Stimulated activated CD4-positive, alpha-beta T cell treated with anti-CD3 and anti-CD28 coated beads, Interleukin-12 subunit alpha, Interleukin-12 subunit beta, amount 100 ng/mL, for 48 hours (primary cell): ENCODE measurements around the gene AGPAT2.

Experiments
- DNase-seq, 3 donors: peaks; one replicate each; pipeline ENCODE4 v3.0.0-alpha.2; 2020; ENCODE audit warnings: low read depth in 2 of 3, low spot score in 1 of 3

AGPAT2 gene

DNA sequence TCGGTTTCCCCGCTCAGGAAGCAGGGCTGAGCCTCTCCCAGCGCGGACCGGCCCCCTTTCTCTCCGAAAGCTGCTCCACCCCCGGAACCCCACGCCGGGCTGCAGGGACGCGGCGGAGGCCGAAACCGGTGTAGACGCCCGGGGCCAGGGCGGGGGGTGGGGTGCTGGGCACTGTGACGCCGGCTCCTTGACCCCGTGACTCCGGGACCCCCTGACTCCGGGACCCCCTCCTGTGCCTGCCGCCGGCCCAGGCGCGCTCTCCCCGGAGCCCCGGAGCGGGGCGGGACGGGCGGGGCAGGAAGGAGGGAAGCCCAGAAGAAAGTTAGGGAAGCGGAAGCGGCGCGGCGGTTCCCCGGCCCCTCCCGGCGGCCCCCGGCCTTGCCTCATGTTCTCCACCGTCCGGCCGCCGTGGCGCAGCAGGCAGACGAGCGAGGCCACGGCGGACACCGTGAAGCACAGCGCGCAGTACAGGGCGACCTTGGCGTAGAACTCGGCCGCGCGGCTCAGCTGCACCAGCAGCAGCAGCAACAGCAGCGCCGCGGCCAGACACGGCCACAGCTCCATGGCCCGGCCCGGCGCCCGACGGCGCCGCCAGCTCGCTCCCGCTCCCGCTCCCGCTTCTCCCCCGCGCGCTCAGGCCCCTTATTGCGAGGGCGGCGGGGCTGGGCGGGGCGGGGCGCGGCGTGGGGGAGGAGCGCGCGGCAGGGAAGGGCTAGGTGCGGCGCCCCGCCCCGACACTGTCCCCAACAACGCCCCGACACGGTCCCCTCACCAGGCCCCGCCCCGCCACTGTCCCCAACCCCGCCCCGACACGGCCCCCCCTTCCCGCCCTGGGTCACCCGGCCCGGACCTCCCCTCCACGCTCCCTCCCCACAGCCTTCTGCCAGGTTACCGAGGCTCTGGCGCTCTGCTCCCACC, at the start of gene AGPAT2:
Gene AGPAT2, minus strand, starts transcription at position 664 of the 918 bp plus-strand sequence. Its CDS starts 100 bp downstream, at position 564.
- DNase-seq: peak; percentile 25 to 68 (median 63)

DNA sequence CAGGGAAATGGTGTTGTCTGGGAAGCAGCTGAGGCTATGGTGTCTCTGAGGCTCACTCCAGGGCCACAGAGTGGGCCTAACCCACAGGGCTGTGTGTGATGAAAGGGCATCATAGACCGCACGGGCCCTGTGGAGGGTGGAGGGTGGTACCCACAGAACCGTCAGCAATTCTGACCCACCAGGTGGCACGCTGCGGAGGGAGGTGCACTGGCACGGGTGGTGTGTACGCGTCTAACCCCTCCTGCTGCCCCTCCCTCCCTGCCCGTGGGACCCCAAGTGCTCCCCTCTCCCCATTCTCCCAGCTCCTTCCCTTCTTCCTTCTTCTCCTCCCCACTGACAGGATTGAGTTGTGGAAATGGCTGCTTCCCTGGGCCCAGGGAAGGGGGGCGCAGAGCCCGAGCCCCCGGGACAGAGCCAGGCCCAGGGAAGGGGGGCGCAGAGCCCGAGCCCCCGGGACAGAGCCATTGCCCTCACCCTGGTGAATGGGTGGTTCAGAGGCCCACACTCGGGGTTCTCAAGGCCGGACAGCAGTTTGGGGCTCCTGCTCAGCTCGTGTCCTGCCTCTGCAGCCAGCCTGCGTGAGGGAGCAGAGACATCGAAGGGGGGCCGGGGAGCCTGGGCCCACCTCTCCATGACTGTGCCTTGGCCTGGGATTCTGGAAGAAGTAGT, 48.7 kb upstream of the AGPAT2 start:
- DNase-seq: no peak

DNA sequence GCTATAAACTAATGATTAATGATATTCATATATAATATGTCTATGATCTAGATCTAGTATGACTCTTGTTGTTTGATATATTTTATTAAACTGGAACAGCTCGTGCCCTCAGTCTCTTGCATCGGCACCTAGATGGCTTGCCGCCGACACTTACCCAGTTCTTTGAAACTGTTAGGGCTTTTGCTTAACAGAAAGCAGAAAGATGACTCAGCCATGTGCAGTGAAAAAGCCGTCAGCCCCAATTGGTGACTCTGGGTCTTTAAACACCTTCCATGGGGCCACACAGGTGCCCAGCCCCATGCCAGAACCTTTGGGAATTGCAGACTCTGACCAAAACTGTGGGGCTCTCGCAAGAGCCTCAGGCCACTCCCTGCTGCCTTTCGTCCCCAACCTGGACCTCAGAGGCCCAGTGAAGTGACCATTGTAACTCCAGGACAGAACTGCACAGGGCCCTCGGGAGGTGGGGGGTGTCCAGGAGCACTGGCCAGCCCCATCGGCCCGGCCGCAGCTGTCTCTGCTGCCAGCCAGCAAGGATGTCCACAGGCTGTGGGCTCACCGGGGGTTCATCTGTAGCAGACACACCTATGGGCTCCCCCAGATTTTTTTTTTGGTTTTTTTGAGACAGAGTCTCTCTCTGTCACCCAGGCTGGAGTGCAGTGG, 47.7 kb upstream of the AGPAT2 start:
- peak in 1 of 3 donors; percentile 32 for DNase-seq

DNA sequence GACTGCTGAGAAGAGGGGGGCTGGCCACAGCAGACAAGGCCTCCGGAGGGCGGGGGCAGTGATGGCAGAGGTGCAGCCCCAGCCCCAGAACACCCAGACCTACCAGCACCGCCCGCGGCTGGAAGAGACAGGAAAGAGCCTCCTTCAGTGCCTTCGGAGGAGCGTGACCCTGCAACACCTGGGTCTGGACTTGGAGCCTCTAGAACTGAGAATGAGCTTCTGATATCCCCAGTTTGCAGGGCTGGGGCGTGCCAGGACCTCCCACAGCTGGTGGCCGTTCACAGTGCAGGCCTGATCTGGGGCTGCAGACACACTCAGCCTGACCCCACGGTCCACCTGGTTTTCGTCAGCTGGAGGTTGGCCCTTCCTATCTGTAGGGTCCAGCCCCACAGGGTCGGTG, 46.4 kb upstream of the AGPAT2 start:
- no peak for DNase-seq

DNA sequence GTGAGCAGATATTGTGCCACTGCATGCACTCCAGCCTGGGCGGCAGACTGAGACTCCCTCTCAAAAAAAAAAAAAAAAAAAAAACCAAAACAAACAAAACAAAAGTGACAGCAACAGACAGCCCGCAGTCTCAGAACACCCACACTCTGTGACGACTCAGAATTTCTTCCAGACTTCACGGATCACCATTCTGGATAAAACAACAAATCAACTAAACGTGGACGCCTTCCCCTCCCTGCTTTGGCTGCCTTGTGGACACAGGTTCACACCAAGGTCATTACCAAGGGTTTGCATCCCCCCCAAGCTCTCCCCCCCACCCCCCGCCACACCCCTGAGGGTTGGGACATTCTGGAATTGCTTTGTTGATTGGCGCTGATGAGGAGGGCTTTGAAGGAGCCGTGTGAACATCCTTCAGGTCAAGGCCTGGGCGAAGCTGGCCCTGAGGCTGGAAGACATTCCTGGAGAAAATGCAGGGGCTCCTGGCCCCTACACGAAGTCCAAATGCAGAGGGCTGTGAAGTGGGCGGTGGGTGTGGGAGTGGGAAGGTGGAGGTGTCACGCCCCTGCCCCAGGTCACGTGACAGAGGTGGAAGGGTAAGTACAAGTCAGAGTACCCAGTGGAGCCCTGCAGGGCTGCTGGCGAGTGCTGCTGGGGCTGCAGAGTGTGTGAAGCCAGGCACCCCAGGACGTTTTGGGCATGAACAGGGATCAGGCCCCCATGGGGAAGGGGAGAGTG, 45.4 kb upstream of the AGPAT2 start:
- no peak for DNase-seq

DNA sequence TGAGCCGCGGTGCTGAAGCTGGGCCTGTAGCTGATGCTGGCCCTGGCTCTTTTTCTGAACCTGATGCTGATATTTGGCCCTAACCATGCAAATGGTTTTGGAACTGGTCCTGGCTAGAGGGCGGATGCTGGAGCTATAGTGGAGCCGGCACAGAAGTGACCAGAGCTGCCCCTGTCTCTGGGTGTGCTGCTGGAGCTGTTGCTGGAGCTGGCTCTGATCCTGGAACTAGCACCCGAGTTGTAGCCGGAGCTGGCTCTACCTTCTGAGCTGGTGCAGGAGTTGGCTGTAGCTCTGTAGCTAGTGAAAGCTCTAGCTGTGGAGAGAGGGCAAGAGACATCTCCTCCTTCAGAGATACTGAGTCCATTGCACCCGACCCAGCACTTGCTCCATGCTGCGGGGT, 42.7 kb upstream of the AGPAT2 start:
- no peak for DNase-seq

DNA sequence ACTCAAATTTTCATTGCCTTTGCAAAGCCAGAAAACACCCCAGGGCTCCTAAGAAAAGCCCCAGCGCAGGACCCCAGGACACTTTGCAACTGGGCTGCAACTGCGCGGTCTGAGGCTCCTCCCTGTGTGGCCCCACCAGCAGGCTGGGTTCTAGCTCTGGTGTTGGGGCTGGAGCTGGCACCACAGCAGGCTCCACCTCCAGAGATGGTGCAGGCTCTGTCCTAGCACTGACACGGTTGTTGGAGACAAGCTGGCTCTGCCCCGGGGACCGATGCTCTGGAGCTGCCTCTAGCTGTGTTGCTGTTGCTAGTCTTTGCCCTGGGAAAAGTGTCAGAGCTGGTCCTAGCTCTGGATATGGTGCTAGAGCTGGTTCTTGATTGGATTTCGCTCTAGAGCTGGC, 41.9 kb upstream of the AGPAT2 start:
- no peak for DNase-seq

DNA sequence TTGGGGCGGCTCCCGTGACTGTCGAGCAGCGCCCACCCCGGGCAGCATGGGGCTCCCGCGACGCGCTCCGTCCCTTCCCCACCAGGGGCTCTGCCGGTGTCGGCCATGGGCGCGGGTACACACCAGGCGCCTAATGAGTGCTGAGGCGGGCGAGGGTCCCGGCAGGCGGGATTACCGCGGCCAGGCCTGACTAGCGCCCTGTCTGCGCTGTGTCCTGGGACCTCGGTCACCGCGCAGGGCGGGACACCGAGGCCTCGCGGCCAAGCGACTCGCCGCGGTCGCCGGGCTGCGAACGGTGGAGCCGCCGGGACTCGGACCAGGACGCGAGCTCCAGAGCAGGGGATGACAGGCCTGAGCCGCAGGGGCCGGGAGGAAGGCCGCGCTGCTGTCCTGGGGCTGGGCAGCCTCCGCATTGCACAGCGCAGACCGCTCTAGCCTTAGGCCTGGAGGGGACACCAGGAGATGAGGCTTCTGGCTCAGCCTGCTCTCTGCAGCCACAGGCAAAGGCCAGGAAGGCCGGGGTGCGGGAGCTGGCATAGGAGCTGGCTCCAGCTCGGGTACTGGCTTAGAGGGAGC, 41.4 kb upstream of the AGPAT2 start:
- DNase-seq: no peak

DNA sequence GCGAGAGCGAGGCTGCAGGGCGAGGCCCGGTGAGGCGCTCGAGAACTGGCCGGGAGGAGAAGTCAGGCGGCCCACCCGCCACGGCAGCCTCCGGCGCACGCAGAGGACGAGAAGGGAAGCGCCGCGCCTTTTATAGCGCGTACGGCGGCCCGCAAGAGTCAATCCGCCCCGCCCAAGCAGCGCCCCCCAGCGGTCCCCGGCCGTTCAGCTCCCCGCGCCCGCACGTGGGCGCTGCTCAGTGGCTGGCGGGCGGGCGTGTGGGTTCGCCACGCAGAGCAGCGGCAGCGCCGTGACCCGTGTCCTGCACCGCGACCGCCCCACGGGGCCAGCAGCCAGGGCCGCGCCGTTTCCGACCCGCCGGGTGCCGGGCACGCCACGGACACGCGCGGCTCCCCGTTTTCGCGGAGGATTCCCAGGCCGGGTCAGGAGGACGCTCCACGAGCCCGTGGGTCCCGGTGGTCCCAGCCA, 40.9 kb upstream of the AGPAT2 start:
- peak; percentile 85 to 93 (median 88) for DNase-seq

DNA sequence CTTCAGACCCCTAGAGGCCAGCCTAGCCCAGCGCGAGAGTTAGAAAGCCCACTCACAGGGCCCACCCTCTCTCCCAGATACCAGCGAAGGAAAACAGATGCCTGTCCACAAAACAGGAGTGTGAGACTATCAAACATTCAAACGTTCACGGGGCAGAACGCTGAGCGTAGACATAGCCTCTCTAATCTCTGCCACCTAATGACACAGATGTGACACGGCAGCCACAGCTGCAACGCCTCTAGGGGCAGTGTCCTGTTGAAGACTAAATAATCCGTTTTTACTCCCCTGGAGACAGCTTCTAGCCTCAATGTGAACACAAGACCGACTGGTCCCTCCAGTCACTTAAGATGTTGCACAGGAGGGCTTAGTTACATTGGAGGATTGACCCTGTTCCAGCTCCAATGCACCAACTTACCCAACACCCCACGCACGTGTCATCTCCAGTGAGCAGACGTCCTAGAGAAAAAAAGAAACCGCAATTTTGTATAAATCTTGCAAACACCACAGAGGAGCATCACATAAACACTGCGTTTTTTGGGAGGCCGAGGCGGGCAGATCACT, 39.5 kb upstream of the AGPAT2 start:
- peak in 1 of 3 donors; percentile 34 for DNase-seq

DNA sequence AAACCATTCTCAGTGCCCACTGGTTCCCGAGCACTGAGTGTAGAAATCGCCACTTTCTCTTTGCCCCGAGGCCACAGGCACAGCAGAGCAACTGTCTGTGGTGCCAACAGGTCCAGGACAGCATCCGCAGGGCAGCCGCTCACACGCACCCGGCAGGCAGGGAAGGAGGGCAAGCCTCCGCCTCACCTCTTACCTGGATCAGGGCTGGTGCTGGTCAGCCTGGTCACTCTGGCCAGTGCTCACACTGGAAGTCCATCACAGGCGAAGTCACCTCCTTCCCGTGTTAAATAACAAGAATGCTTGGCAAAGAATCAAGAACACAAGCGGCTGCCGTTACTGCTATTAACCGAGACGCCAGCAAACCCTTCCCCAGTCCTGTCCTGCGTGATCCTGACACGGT, 38.9 kb upstream of the AGPAT2 start:
- no peak for DNase-seq

DNA sequence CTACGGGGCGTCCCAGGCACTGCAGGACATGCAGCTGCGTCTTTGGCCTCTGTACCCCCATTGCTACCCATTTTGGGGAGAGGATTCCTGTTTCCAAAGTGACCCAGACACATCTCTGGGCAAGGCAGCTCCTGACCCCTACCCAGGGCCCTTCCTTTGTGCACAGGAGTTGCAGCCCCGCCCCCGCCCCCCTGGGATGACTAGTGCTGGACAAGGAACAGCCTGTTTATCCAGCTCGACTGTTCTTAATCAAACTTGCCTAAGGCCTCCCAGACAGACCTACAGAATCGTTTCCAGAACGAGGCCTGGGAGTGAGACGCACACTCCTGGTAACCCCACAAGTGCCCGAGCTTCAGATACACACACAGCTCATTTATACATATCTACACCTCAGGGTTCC, 38.4 kb upstream of the AGPAT2 start:
- no peak for DNase-seq

DNA sequence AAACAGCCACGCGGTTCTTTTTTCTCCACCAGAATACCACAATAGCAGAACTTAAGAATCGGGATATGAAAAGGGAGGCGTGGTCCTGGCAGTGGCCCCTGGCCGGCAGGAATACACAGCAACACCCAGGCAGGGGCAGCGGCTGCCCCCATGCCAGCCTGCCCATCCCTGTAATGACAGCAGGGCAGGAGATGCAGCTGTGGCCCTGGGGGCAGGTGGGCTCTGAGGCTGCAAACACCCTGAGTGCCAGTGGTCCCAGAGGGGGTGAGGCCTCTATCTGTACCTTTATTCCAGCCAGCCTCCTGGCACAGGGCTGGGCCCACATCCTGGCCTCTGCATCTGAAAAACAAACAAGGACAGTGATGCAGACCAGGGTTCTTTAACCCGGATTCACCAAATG, 37.5 kb upstream of the AGPAT2 start:
- no peak for DNase-seq

DNA sequence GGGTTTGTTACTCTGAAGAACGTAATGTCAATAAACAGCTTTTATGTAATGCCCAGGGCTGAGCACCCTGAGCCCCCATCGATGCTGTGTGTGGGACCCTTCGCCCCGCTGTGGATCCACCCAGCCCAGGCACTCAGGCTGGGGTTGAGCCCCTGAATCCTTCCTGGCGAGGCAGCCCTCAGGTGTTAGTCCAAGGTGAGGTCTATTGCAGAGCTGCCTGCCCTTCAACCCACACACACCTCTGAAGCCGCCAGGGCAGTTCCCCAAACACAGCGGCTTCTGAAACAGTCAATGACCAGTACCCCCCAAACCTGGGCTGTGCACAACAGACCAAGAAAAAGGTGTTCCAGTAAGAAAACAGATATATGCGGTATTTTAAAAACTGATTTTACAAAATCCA, 36.7 kb upstream of the AGPAT2 start:
- no peak for DNase-seq

DNA sequence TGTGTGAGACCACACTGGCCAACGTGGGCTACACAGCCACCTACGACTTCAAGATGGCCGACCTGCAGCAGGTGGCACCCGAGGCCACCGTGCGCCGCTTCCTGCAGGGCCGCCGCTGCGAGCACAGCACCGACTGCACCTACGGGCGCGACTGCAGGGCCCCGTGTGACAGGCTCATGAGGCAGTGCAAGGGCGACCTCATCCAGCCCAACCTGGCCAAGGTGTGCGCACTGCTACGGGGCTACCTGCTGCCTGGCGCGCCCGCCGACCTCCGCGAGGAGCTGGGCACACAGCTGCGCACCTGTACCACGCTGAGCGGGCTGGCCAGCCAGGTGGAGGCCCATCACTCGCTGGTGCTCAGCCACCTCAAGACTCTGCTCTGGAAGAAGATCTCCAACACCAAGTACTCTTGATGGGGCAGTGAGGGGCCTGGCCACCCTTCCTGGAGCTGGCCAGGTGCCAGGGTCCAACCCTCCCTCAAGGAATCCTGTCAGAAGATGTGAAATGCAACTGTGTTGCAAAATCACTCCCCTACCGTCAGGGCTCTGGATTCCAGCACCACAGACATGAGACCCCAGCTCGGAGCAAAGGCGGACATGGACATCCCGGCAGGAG, 36.2 kb upstream of the AGPAT2 start:
- DNase-seq: no peak

DNA sequence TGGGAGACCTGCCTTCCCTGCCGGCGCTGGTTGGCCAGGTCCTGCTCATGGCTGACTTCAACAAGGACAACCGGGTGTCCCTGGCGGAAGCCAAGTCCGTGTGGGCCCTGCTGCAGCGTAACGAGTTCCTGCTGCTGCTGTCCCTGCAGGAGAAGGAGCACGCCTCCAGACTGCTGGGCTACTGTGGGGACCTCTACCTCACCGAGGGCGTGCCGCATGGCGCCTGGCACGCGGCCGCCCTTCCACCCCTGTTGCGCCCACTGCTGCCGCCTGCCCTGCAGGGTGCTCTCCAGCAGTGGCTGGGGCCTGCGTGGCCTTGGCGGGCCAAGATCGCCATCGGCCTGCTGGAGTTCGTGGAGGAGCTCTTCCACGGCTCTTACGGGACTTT, 35.7 kb upstream of the AGPAT2 start:
- DNase-seq: no peak

DNA sequence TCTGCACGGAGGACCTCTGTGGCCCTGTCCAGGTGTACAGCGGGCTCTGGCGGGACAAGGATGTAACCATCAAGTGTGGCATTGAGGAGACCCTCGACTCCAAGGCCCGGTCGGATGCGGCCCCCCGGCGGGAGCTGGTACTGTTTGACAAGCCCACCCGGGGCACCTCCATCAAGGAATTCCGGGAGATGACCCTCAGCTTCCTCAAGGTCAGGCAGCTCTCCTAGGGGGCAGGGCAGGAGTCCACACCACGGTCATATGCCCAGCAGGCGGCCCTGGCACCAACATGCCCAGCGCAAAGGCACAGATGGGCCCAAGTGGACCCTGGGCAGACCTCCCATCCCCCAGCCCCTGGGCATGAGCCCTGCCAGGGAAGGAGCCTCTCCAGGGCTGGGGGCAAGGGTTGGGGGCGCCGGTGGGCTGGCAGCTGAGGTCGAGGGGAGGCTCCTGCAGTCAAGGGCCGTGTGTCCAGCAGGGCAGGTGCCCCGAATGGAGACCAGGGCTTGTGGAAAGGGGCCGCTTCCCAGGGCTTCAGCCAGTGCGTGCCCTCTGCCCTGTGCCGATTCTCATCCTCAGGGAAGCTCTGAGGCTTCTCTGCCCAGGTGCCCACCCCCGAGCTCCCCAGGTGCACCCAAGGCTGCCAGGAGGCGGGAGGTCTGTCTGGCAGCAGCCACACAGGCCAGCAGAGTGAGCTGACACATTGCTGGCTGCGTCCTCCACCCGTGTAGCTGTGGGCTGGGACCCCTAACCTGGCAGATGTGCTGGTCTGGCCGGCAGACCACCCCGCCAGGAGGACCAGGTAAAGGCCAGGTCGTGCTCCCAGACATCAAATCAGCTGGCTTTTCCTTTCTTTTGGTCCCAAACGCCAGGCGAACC, 35.1 kb upstream of the AGPAT2 start:
- DNase-seq: no peak

DNA sequence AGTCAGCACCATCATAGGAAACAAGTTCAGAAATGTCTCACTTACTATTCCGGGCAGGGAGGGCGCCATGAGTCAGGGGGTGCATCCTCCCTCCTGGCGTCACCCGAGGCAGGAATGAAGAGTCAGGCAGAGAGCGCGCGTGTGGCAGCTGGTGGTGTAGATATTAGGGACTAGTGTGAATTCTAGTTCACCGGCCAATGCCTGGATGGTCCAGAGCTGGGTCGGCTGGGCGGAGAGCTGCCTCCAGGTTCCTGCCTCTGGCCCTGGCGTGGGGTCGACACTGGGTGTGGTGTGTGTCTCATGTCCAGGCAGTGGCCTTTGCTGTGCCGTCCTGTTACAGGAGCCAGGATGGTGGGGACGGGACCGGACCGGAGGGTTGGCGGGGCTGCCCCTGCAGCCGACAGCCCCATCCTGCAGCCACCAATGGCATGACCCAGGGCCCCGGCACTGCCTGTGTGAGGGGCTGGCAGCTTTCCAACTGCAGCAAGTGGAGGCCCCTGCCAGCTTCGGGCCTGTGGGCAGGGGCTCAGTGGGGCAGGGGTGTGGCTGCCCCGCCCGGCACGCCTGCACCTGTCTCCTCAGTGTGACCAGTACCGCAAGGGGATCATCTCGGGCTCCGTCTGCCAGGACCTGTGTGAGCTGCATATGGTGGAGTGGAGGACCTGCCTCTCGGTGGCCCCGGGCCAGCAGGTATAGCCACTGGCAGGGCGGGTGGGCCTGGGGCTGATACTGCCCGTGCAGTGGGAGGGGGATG, 34.3 kb upstream of the AGPAT2 start:
- DNase-seq: no peak
